Gastroesophageal sphincter (tissue), 3 donors: ENCODE measurements around the gene NRXN2.

Experiments used
- EP300 ChIP-seq: sonication (generic); formaldehyde crosslinking; IDR thresholded peaks from one replicate; pipeline ENCODE4 v1.6.1; 2017; ENCODE audit warnings: antibody characterized with exemption, mild to moderate bottlenecking
- POLR2A ChIP-seq, 2 donors: fragments of 450-650 bp; IDR thresholded peaks; one replicate each; pipeline ENCODE4 v1.6.1; 2017; ENCODE audit warnings: antibody characterized with exemption in 2 of 2, mild to moderate bottlenecking in 2 of 2, moderate library complexity in 1 of 2
- POLR2AphosphoS5 ChIP-seq: sonication (generic); formaldehyde crosslinking; IDR thresholded peaks from one replicate; pipeline ENCODE4 v1.6.1; 2017; ENCODE audit warnings: antibody characterized with exemption
- TF ChIP-seq, protein P1 (sequence below), 4 experiments: fragments of 200-600 bp in 2 of 4; fragments of 450-650 bp in 2 of 4; sonication (generic) in 1 of 4; IDR thresholded peaks; one replicate each; pipeline ENCODE4 v1.5.1; 2017 to 2019; ENCODE audit warnings: antibody characterized with exemption in 4 of 4, mild to moderate bottlenecking in 2 of 4, moderate library complexity in 2 of 4

DNA sequence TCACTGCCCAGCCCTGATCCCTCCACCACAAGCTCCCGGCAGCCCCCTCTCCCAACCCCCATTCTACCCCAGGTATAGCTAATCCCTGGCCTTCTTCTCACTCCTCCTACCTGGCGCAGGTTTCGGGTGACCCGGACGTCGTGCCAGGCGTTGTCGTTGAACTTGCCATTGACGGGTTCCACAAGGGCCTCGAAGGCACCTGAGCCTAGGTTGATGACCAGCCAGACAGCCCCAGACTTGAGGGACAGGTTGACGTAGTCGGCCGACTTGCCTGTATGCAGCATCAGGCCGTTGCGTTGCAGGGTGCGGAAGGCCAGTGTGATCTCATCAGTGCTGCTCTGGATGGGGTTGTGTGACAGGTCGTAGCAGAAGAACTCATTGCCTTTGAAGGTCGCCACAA is 37.5 kb downstream of the NRXN2 start:
- TF ChIP-seq POLR2AphosphoS5 (no peak), POLR2A (IDR thresholded peaks at IDR 0.05) (no peak), EP300 (no peak)
- TF ChIP-seq, protein P1, sequence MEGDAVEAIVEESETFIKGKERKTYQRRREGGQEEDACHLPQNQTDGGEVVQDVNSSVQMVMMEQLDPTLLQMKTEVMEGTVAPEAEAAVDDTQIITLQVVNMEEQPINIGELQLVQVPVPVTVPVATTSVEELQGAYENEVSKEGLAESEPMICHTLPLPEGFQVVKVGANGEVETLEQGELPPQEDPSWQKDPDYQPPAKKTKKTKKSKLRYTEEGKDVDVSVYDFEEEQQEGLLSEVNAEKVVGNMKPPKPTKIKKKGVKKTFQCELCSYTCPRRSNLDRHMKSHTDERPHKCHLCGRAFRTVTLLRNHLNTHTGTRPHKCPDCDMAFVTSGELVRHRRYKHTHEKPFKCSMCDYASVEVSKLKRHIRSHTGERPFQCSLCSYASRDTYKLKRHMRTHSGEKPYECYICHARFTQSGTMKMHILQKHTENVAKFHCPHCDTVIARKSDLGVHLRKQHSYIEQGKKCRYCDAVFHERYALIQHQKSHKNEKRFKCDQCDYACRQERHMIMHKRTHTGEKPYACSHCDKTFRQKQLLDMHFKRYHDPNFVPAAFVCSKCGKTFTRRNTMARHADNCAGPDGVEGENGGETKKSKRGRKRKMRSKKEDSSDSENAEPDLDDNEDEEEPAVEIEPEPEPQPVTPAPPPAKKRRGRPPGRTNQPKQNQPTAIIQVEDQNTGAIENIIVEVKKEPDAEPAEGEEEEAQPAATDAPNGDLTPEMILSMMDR (IDR thresholded peaks at IDR 0.05): no peak
